Esophagus squamous epithelium (tissue), 4 donors: Measurements from ENCODE around the gene LSG1.

Source experiments
- POLR2A ChIP-seq, 4 donors: fragments of 450-650 bp; IDR thresholded peaks; one replicate each; pipeline ENCODE4 v1.6.1; 2017; ENCODE audit warnings: antibody characterized with exemption in 4 of 4, mild to moderate bottlenecking in 4 of 4, moderate library complexity in 3 of 4
- TF ChIP-seq, protein P1 (sequence below), 6 experiments: fragments of 450-650 bp in 4 of 6; fragments of 200-600 bp in 2 of 6; sonication (generic) in 2 of 6; IDR thresholded peaks; one replicate each; pipeline ENCODE4 v1.5.1; 2016 to 2019; ENCODE audit warnings: antibody characterized with exemption in 6 of 6, mild to moderate bottlenecking in 4 of 6, moderate library complexity in 4 of 6

DNA sequence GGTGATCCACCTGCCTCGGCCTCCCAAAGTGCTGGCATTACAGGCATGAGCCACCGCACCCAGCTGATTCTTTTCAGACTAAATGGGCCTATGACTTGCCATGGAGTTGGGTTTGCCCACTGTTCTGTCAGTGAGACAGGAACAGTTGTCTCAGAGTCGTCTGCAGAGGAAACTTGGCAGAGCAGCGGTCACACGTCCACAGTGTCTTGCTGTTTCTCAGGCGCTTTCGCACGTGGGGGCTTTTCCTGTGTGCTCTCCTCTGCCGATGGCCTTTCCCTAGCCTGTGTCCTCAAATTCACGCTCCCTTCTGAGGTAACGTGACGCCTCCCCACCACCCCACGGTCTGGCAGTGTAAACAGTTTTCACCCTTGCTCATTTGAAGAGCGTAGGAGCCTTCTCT is 50.0 kb downstream of the LSG1 start:
- TF ChIP-seq, protein P1, sequence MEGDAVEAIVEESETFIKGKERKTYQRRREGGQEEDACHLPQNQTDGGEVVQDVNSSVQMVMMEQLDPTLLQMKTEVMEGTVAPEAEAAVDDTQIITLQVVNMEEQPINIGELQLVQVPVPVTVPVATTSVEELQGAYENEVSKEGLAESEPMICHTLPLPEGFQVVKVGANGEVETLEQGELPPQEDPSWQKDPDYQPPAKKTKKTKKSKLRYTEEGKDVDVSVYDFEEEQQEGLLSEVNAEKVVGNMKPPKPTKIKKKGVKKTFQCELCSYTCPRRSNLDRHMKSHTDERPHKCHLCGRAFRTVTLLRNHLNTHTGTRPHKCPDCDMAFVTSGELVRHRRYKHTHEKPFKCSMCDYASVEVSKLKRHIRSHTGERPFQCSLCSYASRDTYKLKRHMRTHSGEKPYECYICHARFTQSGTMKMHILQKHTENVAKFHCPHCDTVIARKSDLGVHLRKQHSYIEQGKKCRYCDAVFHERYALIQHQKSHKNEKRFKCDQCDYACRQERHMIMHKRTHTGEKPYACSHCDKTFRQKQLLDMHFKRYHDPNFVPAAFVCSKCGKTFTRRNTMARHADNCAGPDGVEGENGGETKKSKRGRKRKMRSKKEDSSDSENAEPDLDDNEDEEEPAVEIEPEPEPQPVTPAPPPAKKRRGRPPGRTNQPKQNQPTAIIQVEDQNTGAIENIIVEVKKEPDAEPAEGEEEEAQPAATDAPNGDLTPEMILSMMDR (IDR thresholded peaks at IDR 0.05), result no peak
- TF ChIP-seq POLR2A (IDR thresholded peaks at IDR 0.05), result no peak
